Esophagus muscularis mucosa (tissue), 4 donors: ENCODE data around the gene CASP9. TPM values are rescaled to one million over a fixed set of nuclear protein-coding genes. Genes with fewer than 3 reads are reported as not detected.
A peak's percentile ranks its signal among the peaks of the same experiment; 100 is the strongest.

Source experiments
- DNase-seq: peaks from one replicate; pipeline ENCODE4 v3.0.0-alpha.2; 2017; ENCODE audit errors: extremely low spot score
- H3K27ac ChIP-seq, 4 donors: fragments of 200-600 bp; sonication (generic); replicated peaks in 1 of 4; 1 replicate in 3 of 4; 2 replicates in 1 of 4; pipeline ENCODE4 v1.5.1; 2016 to 2019; ENCODE audit warnings: mild to moderate bottlenecking in 1 of 4
- H3K27me3 ChIP-seq, 4 donors: fragments of 200-600 bp; sonication (generic); one replicate each; pipeline versions ENCODE4 v1.5.1 to v1.6.0; 2016 to 2019
- H3K36me3 ChIP-seq, 4 donors: fragments of 200-600 bp; sonication (generic); one replicate each; pipeline ENCODE4 v1.5.1; 2016 to 2019
- H3K4me1 ChIP-seq, 4 donors: fragments of 200-600 bp; sonication (generic); one replicate each; pipeline ENCODE4 v1.5.1; 2016 to 2019
- H3K4me3 ChIP-seq, 4 donors: fragments of 200-600 bp; sonication (generic); 1 replicate in 2 of 4; 2 replicates in 2 of 4; pipeline ENCODE4 v1.5.1; 2016 to 2019; ENCODE audit warnings: mild to moderate bottlenecking in 4 of 4, moderate library complexity in 1 of 4
- H3K9me3 ChIP-seq, 4 donors: fragments of 200-600 bp; sonication (generic); 1 replicate in 3 of 4; 2 replicates in 1 of 4; pipeline ENCODE4 v1.5.1; 2016 to 2019
- CTCF ChIP-seq, 3 experiments: fragments of 200-600 bp in 2 of 3; fragments of 450-650 bp in 1 of 3; sonication (generic) in 2 of 3; IDR thresholded peaks; one replicate each; pipeline ENCODE4 v1.5.1; 2017 to 2019; ENCODE audit warnings: antibody characterized with exemption in 3 of 3, mild to moderate bottlenecking in 2 of 3, moderate library complexity in 1 of 3
- EP300 ChIP-seq: sonication (generic); formaldehyde crosslinking; IDR thresholded peaks from one replicate; pipeline ENCODE4 v1.6.1; 2017; ENCODE audit warnings: antibody characterized with exemption
- POLR2A ChIP-seq: fragments of 450-650 bp; IDR thresholded peaks from one replicate; pipeline ENCODE4 v1.6.1; 2017; ENCODE audit warnings: antibody characterized with exemption, moderate library complexity, mild to moderate bottlenecking, low read depth
- POLR2AphosphoS5 ChIP-seq, 2 donors: sonication (generic); formaldehyde crosslinking; IDR thresholded peaks; one replicate each; pipeline ENCODE4 v1.6.1; 2017; ENCODE audit warnings: antibody characterized with exemption in 2 of 2
- WGBS: methylation state at CpG from one replicate; pipeline ENCODE4 v1.1.5; 2018; 5-methylcytosine and 5-hydroxymethylcytosine counted together
- intact Hi-C: fragments of 100-400 bp; cut with DNase I; formaldehyde crosslinking; loops from one replicate; pipeline ENCODE4 v1.15.1; 2023
- total RNA-seq, 4 donors: library from RNA; depleted of rRNA; stranded (reverse); fragments of >200 nt; gene quantifications; one replicate each; pipeline versions ENCODE4 v1.1.0 to v1.2.1, GENCODE V29; 2016

Gene CASP9
- total RNA-seq, 4 donors from 2014 or later, result 9.1 to 12.6 (median 11.0) TPM

GRCh38 chr1:15455522-15455921 lies 68.5 kb downstream of the CASP9 start:
- Histone ChIP-seq H3K27me3 (no peaks in the 10 kb centered on the region), H3K27ac (no peak overlapping the region), H3K4me3 (no peak overlapping the region), H3K9me3 (peaks cover 0 to 3% (median 0%) of the 10 kb centered on the region in 4 donors), H3K4me1 (peaks cover 0 to 21% (median 17%) of the 10 kb centered on the region in 4 donors), H3K36me3 (no peaks in the 10 kb centered on the region)
- intact Hi-C loops, result no loop called here
- WGBS, result 96% methylated on average over 6 of the region's 6 CpGs
- TF ChIP-seq CTCF (IDR thresholded peaks at IDR 0.05), result no peak
- no peak for TF ChIP-seq EP300
- TF ChIP-seq POLR2A, result no peak
- TF ChIP-seq POLR2AphosphoS5 (IDR thresholded peaks at IDR 0.05), result no peak
- no peak for DNase-seq

- peaks cover 0 to 3% (median 0%) of the 10 kb centered on the region in 4 donors for H3K9me3 ChIP-seq
- H3K36me3 ChIP-seq, result no peaks in the 10 kb centered on the region
- no peak for TF ChIP-seq CTCF (IDR thresholded peaks at IDR 0.05)
- TF ChIP-seq EP300, result no peak
- no peak for TF ChIP-seq POLR2A
- no peak for TF ChIP-seq POLR2AphosphoS5 (IDR thresholded peaks at IDR 0.05)
- intact Hi-C loops, result no loop called here
- peaks cover 0 to 12% (median 6%) of the 10 kb centered on the region in 4 donors for H3K4me1 ChIP-seq
- H3K4me3 ChIP-seq, result no peak overlapping the region
- DNase-seq, result no peak
- 59% methylated on average over 3 of the region's 3 CpGs for WGBS
- no peaks in the 10 kb centered on the region for H3K27me3 ChIP-seq
- H3K27ac ChIP-seq, result peak overlapping the region in 2 of 4 donors; percentile 2 to 57
Measured at GRCh38 chr1:15454256-15454655, 69.8 kb downstream of the CASP9 start.

GRCh38 chr1:15453734-15454133 lies 70.3 kb downstream of the CASP9 start:
- H3K36me3 ChIP-seq, result no peaks in the 10 kb centered on the region
- intact Hi-C loops, result no loop called here
- H3K9me3 ChIP-seq, result peaks cover 0 to 3% (median 0%) of the 10 kb centered on the region in 4 donors
- H3K27ac ChIP-seq, result peak overlapping the region in 3 of 4 donors; percentile 2 to 57 (median 24)
- no peak for DNase-seq
- TF ChIP-seq POLR2AphosphoS5 (IDR thresholded peaks at IDR 0.05) (no peak), POLR2A (no peak), EP300 (no peak), CTCF (IDR thresholded peaks at IDR 0.05) (no peak)
- H3K4me1 ChIP-seq, result peaks cover 0 to 12% (median 6%) of the 10 kb centered on the region in 4 donors
- no peaks in the 10 kb centered on the region for H3K27me3 ChIP-seq
- 69% methylated on average over 6 of the region's 11 CpGs for WGBS
- H3K4me3 ChIP-seq, result no peak overlapping the region

GRCh38 chr1:15452866-15453571 lies 71.0 kb downstream of the CASP9 start:
- H3K4me3 ChIP-seq, result no peak overlapping the region
- DNase-seq, result no peak
- H3K27me3 ChIP-seq, result no peaks in the 10 kb centered on the region
- TF ChIP-seq CTCF (IDR thresholded peaks at IDR 0.05) (no peak), EP300 (no peak), POLR2AphosphoS5 (IDR thresholded peaks at IDR 0.05) (no peak), POLR2A (no peak)
- intact Hi-C loops, result no loop called here
- peaks cover 0 to 12% (median 6%) of the 10 kb centered on the region in 4 donors for H3K4me1 ChIP-seq
- peaks cover 0 to 3% (median 0%) of the 10 kb centered on the region in 4 donors for H3K9me3 ChIP-seq
- H3K27ac ChIP-seq, result peak overlapping the region in 1 of 4 donors; percentile 2
- H3K36me3 ChIP-seq, result no peaks in the 10 kb centered on the region
- WGBS, result 58% methylated on average over 10 of the region's 10 CpGs
